Esophagus muscularis mucosa (tissue), 3 donors: ENCODE measurements around the gene PLCB3.

ENCODE experiments used
- POLR2AphosphoS5 ChIP-seq, 2 donors: sonication (generic); formaldehyde crosslinking; IDR thresholded peaks; one replicate each; pipeline ENCODE4 v1.6.1; 2017; ENCODE audit warnings: antibody characterized with exemption in 2 of 2
- TF ChIP-seq, protein P1 (sequence below), 3 experiments: fragments of 200-600 bp in 2 of 3; fragments of 450-650 bp in 1 of 3; sonication (generic) in 2 of 3; IDR thresholded peaks; one replicate each; pipeline ENCODE4 v1.5.1; 2017 to 2019; ENCODE audit warnings: antibody characterized with exemption in 3 of 3, mild to moderate bottlenecking in 2 of 3, moderate library complexity in 1 of 3

DNA sequence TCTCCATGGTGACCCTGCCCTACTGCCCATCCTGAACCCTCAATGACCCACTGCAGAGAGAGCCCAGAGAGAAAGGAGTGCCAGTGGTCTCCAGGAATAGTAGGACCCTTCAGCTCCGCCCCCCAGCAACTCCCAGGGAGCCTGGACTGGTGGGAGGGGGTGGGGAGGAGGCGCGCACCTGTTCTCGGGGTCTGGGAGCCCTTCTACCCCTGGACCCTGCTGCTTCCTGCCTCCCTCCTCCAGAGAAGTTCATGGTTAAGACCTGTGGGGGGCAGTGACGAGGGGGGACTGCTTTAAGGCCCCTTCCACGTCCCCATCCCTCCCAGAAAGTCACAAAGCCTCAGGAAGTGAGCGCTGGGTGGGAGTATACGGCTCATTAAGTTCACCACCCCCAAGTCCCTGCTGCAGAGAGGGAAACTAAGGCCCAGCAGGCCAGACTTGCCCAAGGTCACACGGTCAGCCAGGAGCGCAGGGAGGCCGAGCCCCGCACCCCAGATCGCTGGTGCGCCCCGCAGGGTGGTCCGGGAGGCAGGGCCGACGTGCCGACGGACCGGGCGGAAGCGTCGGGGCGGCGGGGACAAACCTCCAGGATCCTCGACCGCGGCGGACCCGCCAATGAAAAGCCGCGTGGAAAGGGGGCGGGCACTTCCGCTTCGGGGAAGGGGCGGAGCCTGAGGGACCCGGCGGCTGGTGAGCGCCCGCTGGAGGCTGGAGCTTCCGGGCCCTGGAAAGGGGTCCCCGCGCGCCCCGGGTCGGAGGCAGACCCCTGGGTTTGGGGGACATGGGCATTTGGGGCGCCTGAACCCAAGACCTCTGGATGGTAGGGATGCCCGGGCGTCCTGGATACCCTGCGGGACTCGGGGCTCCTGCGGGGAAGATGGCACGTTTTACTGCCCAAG lies 25.5 kb upstream of the PLCB3 start, which contains the start of the genes NUDT22 and TRPT1:
- TF ChIP-seq, protein P1, sequence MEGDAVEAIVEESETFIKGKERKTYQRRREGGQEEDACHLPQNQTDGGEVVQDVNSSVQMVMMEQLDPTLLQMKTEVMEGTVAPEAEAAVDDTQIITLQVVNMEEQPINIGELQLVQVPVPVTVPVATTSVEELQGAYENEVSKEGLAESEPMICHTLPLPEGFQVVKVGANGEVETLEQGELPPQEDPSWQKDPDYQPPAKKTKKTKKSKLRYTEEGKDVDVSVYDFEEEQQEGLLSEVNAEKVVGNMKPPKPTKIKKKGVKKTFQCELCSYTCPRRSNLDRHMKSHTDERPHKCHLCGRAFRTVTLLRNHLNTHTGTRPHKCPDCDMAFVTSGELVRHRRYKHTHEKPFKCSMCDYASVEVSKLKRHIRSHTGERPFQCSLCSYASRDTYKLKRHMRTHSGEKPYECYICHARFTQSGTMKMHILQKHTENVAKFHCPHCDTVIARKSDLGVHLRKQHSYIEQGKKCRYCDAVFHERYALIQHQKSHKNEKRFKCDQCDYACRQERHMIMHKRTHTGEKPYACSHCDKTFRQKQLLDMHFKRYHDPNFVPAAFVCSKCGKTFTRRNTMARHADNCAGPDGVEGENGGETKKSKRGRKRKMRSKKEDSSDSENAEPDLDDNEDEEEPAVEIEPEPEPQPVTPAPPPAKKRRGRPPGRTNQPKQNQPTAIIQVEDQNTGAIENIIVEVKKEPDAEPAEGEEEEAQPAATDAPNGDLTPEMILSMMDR (IDR thresholded peaks at IDR 0.05), result peak in 2 of 3 experiments; percentile 22 to 36
- peak; percentile 94 for TF ChIP-seq POLR2AphosphoS5 (IDR thresholded peaks at IDR 0.05)
